Muscle of leg (tissue), 11 donors: ENCODE results near the gene PPM1M. TPM values are rescaled to one million over a fixed set of nuclear protein-coding genes. Genes with fewer than 3 reads are reported as not detected.
"Not testable (repeated sequence)": the region's sequence is repeated elsewhere in the genome, so short reads cannot be mapped to it uniquely, and the experiment has no call there.

Source experiments
- DNase-seq: peaks from one replicate; pipeline ENCODE4 v3.0.0; 2013
- H3K27ac ChIP-seq: one replicate; pipeline ENCODE4 v1.5.1; 2013; ENCODE audit warnings: mild to moderate bottlenecking, low read length, control low read depth
- H3K27me3 ChIP-seq: one replicate; pipeline ENCODE4 v1.6.1; 2013; ENCODE audit warnings: low read length; ENCODE audit not compliant: control insufficient read depth, insufficient read depth
- H3K36me3 ChIP-seq: one replicate; pipeline ENCODE4 v1.6.1; 2013; ENCODE audit warnings: low read length; ENCODE audit not compliant: control insufficient read depth, insufficient read depth
- H3K4me1 ChIP-seq: one replicate; pipeline ENCODE4 v1.6.1; 2013; ENCODE audit warnings: low read length; ENCODE audit not compliant: control insufficient read depth, insufficient read depth
- H3K4me3 ChIP-seq: one replicate; pipeline ENCODE4 v1.5.1; 2013; ENCODE audit warnings: low read length, control low read depth
- H3K9me3 ChIP-seq: replicated peaks from 2 replicates; pipeline ENCODE4 v1.6.1; 2013; ENCODE audit warnings: low read depth, low read length; ENCODE audit not compliant: control insufficient read depth
- WGBS: methylation state at CpG from one replicate; pipeline ENCODE4 v1.1.5; 2013; ENCODE audit warnings: missing lambda C conversion rate; ENCODE audit not compliant: insufficient coverage; 5-methylcytosine and 5-hydroxymethylcytosine counted together
- polyA plus RNA-seq, 8 donors: library from polyadenylated mRNA; unstranded; fragments of 120-200 nt; gene quantifications; one replicate each; pipeline versions ENCODE4 v1.2.1 to v1.2.3, GENCODE V29; 2013; ENCODE audit warnings: inconsistent platforms in 1 of 8, low replicate concordance in 1 of 8; ENCODE audit not compliant: insufficient read length in 8 of 8, insufficient read depth in 1 of 8
- total RNA-seq: library from RNA; stranded (reverse); fragments of 120-200 nt; gene quantifications from one replicate; pipeline ENCODE4 v1.2.4, GENCODE V29; 2013

Gene PPM1M
- total and polyA plus RNA-seq, 9 donors: 11.6 to 22.5 (median 17.7) TPM

DNA sequence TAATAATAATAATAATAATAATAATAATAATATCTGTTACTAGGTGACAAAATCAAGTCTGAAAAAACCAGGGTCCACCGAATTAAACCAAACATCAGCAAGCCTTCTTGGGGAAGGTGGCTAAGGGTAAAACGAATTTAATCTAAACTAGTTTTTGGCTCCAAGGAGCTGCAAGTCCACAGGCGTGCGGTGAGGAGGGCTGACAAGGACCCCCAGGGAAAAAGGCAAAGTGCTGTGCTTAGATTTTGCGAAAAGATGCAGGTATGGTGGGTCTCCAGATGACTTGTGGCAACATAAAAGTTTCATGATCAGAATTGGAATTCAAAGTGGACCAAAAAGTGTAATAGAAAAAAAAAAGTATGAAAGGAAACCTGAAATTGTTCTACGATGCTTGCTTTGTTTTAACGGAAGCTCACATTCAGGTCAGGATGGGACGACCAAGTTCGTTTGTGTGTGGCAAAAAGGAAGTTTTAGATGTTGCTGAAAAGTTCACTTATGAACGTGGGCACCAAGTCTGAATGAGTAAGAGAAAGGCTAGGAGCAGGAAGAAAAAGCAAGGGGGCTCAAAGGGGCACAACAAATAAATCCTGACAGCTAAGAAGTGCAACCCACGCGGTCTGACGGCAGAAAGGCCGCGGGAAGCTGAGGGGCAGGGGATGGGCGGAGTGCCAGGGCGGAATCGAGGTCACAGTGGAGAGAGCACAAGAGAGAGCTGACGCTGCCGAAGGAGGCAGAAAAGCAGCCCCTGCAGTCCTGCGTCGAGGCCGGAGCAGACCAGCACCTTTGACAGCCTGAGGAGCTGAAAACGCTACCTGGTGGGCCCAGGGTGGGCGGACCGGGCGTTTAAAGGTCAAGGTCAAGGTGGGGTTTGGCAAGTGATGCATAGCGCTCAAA is 31.8 kb downstream of the PPM1M start:
- 1% methylated on average over 23 of the region's 28 CpGs for WGBS

DNA sequence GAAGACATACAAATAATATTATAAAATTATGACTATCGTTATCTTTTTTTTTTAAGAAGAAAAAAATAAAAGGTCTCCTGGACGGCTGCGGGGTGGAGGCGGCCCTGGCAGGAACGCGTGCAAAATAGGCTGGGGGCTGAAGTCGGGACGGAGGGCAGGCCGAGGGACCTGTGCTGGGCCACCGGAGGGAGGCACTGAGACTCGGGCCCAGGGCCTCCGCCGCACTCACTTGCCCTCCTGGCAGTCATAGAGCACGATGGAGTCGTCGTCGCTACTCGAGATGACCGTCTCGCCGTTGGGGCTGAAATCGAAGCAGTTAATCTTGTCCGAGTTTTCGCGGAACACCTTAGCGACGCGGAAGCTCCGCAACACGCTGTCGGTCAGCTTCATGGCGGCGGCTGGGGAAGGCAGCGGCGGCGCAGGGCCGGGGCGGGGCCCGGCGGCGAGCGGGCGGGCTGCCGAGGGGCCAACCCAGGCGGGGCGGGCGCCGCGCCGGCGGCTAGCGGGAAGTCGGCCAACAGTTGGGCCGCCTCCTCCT is 32.5 kb downstream of the PPM1M start:
- peaks cover 18% of the 10 kb centered on the region for H3K36me3 ChIP-seq
- H3K9me3 ChIP-seq: no peaks in the 10 kb centered on the region
- peaks cover 31% of the 10 kb centered on the region for H3K4me1 ChIP-seq
- H3K4me3 ChIP-seq: peak overlapping the region; percentile 74
- H3K27me3 ChIP-seq: no peaks in the 10 kb centered on the region
- under 1% methylated on average over 46 of the region's 54 CpGs for WGBS
- H3K27ac ChIP-seq: peak overlapping the region; percentile 96
- DNase-seq: no peak

More for the DNA sequence above, 31.8 kb downstream of the PPM1M start:
- H3K27ac ChIP-seq: peak overlapping the region; percentile 96
- peaks cover 21% of the 10 kb centered on the region for H3K36me3 ChIP-seq
- H3K4me3 ChIP-seq: peak overlapping the region; percentile 74
- peaks cover 33% of the 10 kb centered on the region for H3K4me1 ChIP-seq
- DNase-seq: peak; percentile 81
- H3K27me3 ChIP-seq: no peaks in the 10 kb centered on the region
- no peaks in the 10 kb centered on the region for H3K9me3 ChIP-seq

DNA sequence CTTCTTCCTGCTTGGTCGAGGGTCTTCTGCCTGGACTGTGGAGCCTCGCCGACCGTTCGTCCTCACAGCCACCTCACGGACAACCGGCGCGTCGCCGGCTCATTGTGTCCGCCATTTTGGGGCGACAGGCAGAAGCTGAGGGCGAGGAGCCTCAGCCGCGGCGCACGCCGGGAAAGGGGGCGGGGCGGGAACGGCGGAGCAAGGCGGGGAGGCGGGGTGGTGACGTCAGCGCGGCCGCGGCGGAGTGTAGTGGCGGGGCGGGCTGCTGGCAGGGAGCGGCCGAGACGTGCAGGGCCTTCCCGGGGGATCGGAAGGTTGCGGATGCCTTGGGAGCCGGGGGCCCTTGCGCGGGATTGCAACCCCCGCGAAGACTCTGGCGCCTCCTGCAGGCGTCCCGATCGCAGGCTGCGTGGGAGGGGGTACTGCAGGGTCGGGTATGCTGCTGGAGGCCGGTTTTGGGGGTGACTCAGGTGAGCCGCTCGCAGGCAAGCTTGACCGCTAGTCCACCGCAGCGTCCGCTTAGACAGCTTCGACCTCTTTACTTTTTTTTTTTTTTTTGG is 33.0 kb downstream of the PPM1M start, which contains the start of gene WDR82:
TSS of gene WDR82 (minus strand) at position 140 of the 560 bp plus-strand sequence. CDS start 288 bp downstream, outside the sequence.
- Histone ChIP-seq H3K9me3 (no peaks in the 10 kb centered on the region), H3K27ac (peak within 1 kb of the TSS; percentile 96), H3K27me3 (no peaks in the 10 kb centered on the region), H3K4me1 (peaks cover 31% of the 10 kb centered on the region), H3K4me3 (peak within 1 kb of the TSS; percentile 74), H3K36me3 (peaks cover 15% of the 10 kb centered on the region)
- under 1% methylated on average over 52 of the region's 58 CpGs for WGBS
- peak; percentile 98 for DNase-seq

DNA sequence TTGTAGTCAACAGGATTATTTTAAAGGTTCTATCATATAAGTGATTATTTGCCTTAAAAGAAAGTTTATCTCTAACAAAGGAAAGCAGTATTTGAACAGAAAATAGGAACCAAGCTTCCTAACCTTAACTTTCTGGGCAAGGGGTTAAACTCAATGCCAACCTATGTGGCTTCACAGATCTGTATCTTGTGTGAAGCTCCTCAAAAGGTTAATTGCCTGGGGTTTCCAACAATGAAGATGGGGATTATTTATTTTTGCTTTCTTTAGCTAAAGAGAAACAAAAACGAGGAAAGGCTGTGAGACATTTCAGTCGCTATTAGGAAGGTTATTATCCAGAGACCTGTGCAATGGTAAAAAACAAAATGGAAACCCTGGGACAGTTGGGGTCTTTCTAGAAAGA is 34.0 kb downstream of the PPM1M start:
- H3K36me3 ChIP-seq: peaks cover 9% of the 10 kb centered on the region
- H3K27me3 ChIP-seq: no peaks in the 10 kb centered on the region
- no peak for DNase-seq
- H3K27ac ChIP-seq: peak overlapping the region; percentile 96
- WGBS: 23% methylated on average over 2 of the region's 2 CpGs
- no peak overlapping the region for H3K4me3 ChIP-seq
- H3K9me3 ChIP-seq: no peaks in the 10 kb centered on the region
- peaks cover 26% of the 10 kb centered on the region for H3K4me1 ChIP-seq

DNA sequence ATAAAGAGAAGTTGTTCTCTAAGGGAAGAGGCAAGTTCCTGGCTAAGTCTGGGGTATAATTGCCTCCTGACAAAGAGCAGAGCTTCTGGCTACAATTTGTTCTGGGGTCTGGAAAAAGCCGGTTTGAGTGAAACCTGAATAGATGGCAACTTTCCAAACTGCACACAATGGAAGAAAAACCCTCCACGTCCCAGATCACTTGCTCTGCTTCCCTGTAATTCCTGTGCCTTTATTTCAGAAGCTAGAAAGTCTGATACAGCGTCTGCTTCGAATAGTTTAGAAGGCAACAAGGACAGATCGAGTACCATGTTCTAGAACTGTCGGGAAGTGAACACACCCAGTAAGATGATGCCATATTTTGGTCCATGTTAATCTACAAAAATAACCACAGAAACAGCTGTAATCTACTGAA is 34.5 kb downstream of the PPM1M start:
- Histone ChIP-seq H3K4me3 (no peak overlapping the region), H3K9me3 (no peaks in the 10 kb centered on the region), H3K4me1 (peaks cover 26% of the 10 kb centered on the region), H3K27me3 (no peaks in the 10 kb centered on the region), H3K36me3 (peaks cover 6% of the 10 kb centered on the region), H3K27ac (peak overlapping the region; percentile 96)
- peak; percentile 81 for DNase-seq
- 10% methylated on average over 2 of the region's 6 CpGs for WGBS

DNA sequence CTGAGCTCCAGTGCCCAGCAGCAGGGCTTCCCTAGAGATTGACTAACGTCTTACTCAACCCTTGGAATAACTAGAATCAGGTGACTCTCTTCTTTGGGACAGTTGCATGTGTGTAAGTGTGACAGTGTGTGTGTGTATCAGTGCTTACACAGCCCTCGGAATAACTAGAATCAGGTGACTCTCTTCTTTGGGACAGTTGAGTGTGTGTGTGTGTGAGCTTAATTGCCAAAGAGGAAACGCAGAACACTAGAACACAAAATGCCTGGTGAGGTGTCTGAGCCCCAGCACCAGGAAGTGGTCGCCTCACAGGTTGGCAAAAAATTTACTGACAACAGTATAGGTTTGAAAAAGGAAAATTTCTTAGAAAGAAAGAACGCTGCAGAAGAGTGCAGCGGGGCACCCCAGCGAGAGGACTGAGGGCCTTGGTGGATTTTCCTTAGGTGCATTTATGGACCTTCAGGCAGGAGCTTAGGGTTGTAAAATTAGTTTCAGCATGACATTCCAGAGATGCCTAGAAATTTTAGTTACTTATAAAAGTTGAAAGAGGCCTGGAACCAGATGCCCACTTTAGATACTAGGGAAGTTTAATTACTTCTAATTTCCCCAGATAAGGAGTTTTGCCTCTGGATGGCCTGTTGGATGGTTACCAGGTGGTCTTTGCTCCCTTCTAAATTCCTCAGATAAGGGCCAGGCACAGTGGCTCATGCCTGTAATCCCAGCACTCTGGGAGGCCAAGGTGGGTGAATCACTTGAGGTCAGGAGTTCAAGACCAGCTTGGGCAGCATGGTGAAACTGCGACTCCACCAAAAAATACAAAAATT is 36.6 kb downstream of the PPM1M start:
- Histone ChIP-seq H3K9me3 (no peaks in the 10 kb centered on the region), H3K27ac (no peak overlapping the region), H3K4me1 (peaks cover 18% of the 10 kb centered on the region), H3K36me3 (peaks cover 6% of the 10 kb centered on the region), H3K4me3 (no peak overlapping the region), H3K27me3 (no peaks in the 10 kb centered on the region)
- 62% methylated on average over 3 of the region's 8 CpGs for WGBS
- no peak for DNase-seq

DNA sequence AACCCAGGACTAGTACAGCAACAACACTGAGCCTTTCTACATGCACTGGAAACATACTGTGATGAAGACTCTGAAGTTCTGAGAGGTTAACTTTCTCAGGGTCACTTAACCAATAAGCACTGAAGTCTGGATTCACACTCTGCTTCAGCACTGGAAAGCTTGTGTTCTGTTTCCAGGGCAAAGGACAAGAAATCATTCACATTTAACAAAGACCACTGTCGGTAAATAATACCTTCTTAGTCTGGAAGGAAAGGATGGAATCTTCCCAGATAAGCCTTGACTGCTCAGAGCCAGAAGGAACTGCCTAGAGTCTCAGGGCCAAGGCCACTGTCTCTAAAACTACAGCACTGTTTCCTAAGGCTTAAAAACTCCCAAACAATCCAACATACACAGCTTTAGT is 37.7 kb downstream of the PPM1M start:
- WGBS: no CpG with 5 or more reads among the region's 1 CpG
- Histone ChIP-seq H3K36me3 (peaks cover 6% of the 10 kb centered on the region), H3K27ac (no peak overlapping the region), H3K27me3 (no peaks in the 10 kb centered on the region), H3K9me3 (no peaks in the 10 kb centered on the region), H3K4me1 (peaks cover 19% of the 10 kb centered on the region), H3K4me3 (no peak overlapping the region)
- DNase-seq: no peak

DNA sequence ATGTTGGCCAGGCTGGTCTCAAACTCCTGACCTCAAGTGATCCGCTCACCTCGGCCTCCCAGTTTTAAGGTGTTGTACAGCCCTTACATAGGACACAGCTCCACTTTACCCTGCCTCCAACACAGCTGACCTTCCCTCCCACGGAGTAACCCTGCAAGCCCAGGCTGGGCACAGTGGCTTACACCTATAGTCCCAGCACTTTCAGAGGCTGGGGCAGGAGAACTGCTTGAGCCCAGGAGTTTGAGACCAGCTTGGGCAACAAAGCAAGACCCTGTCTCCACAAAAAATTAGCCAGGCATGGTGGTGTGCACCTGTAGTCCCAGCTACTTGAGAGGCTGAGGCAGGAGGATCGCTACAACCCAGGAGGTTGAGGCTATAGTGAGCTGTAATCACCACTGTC is 38.5 kb downstream of the PPM1M start:
- not testable (repeated sequence) for H3K4me3 ChIP-seq, DNase-seq, H3K27me3 ChIP-seq, H3K36me3 ChIP-seq, H3K27ac ChIP-seq, H3K9me3 ChIP-seq
- WGBS: 87% methylated on average over 2 of the region's 4 CpGs
- H3K4me1 ChIP-seq: peaks cover 23% of the 10 kb centered on the region

DNA sequence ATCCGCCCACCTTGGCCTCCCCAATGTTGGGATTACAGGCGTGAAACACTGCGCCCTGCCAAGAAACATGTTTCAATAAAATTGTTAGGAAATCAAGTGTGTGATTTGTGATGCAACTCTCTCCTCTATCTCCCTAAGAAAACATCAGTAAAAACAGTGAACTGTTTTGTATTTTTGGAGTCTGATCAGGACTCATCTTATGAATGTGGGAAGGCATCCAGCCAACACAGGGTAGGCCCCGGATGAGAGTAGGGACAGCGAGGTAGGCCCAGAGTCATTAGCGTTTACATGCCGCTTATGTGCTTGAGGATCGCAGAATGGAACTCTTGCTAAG is 41.2 kb downstream of the PPM1M start:
- Histone ChIP-seq H3K4me3 (peak overlapping the region; percentile 99), H3K27me3 (no peaks in the 10 kb centered on the region), H3K4me1 (peaks cover 12% of the 10 kb centered on the region), H3K9me3 (no peaks in the 10 kb centered on the region), H3K27ac (peak overlapping the region; percentile 100), H3K36me3 (peaks cover 13% of the 10 kb centered on the region)
- no peak for DNase-seq
- WGBS: 62% methylated on average over 5 of the region's 8 CpGs

DNA sequence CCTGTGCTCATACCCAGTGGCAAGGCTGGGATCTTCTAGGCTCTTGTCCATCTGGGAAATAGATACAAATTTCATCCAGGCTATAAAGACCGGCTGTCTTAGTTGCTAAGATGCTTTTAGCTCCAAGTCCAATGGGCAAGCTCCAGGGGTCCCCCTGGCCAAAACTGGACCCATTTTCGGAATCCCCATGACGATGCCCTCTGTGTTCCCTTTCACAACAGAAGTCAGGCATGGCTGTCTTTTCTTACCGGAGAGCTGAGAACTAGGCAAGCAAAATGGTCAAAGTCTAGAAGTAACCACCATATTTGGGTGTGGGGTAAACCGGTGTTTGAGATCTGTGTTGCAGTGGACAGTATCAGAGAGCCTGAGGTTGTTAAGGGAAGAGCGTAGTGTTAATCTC is 43.1 kb downstream of the PPM1M start:
- DNase-seq: no peak
- peaks cover 14% of the 10 kb centered on the region for H3K36me3 ChIP-seq
- H3K27ac ChIP-seq: no peak overlapping the region
- H3K4me1 ChIP-seq: peaks cover 12% of the 10 kb centered on the region
- H3K4me3 ChIP-seq: no peak overlapping the region
- no peaks in the 10 kb centered on the region for H3K9me3 ChIP-seq
- 88% methylated on average over 4 of the region's 6 CpGs for WGBS
- no peaks in the 10 kb centered on the region for H3K27me3 ChIP-seq
